Fibroblast of lung (primary cell): ENCODE measurements around the gene BRINP3.

Experiments used
- EZH2 ChIP-seq: IDR thresholded peaks from 2 replicates; pipeline ENCODE4 v1.5.1; 2012; ENCODE audit warnings: low read length, control low read depth, mild to moderate bottlenecking; ENCODE audit errors: missing control alignments
- TF ChIP-seq, protein P1 (sequence below), 2 donors: IDR thresholded peaks in 1 of 2; conservative IDR thresholded peaks in 1 of 2; 1 replicate in 1 of 2; 2 replicates in 1 of 2; pipeline ENCODE4 v1.5.1; 2011 to 2012; ENCODE audit warnings: low read length in 2 of 2, control low read depth in 1 of 2, inconsistent platforms in 1 of 2, low read depth in 1 of 2, mild to moderate bottlenecking in 1 of 2

DNA sequence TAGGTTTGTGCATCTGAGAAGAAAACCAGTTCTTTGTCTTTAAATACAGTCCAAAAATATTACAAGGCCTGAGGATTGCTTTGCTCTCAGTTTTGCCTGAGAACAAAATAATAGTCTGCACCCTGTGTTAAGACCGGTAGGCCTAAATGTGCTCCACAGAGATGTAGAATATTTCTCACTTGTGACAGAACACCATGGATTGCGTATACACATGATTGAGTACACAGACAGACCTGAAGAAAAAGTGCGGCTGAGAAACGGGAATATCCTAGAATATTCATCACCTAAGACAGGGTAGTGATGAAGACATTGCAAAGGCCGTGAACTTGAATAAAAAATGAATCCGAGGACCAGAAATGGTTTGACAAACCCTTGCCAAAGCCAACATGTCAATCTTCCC, 155.4 kb downstream of the BRINP3 start:
- TF ChIP-seq EZH2 = no peak
- TF ChIP-seq, protein P1, sequence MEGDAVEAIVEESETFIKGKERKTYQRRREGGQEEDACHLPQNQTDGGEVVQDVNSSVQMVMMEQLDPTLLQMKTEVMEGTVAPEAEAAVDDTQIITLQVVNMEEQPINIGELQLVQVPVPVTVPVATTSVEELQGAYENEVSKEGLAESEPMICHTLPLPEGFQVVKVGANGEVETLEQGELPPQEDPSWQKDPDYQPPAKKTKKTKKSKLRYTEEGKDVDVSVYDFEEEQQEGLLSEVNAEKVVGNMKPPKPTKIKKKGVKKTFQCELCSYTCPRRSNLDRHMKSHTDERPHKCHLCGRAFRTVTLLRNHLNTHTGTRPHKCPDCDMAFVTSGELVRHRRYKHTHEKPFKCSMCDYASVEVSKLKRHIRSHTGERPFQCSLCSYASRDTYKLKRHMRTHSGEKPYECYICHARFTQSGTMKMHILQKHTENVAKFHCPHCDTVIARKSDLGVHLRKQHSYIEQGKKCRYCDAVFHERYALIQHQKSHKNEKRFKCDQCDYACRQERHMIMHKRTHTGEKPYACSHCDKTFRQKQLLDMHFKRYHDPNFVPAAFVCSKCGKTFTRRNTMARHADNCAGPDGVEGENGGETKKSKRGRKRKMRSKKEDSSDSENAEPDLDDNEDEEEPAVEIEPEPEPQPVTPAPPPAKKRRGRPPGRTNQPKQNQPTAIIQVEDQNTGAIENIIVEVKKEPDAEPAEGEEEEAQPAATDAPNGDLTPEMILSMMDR (conservative IDR thresholded peaks at IDR 0.05 in 1 of 2, IDR thresholded peaks at IDR 0.05 in 1 of 2; ENCODE audit: low read depth in 1 of 2, low read length in 2 of 2) = no peak
